Measurements from ENCODE around the gene DSC3.
"Not testable (repeated sequence)": the region's sequence is repeated elsewhere in the genome, so short reads cannot be mapped to it uniquely, and the experiment has no call there.

Gene DSC3

DNA sequence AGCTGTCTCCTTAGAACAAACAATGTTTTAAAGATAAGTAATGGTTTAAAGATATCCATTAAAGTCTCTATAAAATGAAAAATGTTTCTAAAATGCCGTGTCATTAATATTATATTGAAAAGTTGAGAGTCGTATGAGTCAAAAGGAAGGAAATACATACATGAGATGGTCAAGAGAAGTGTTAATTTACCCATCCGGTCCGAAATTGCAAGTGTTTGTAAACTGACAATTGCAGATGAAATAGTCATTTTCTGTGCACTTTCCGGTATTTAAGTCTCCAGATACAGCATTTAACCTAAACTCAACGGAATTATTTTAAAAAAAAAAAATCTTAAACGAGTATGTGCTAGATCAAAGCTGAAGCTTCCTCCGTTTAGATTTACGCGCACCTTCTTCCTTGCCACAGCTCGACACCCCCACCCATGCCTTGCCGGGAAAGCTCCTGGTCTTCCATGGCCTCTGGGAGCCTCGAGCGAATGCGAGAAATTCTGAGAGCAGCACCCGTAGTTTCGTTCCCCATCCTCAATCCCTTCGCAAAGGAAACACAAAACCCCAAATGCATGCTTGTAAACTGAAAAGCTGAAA is 1.8 kb downstream of the DSC3 start:
- DNase-seq = no peak

DNA sequence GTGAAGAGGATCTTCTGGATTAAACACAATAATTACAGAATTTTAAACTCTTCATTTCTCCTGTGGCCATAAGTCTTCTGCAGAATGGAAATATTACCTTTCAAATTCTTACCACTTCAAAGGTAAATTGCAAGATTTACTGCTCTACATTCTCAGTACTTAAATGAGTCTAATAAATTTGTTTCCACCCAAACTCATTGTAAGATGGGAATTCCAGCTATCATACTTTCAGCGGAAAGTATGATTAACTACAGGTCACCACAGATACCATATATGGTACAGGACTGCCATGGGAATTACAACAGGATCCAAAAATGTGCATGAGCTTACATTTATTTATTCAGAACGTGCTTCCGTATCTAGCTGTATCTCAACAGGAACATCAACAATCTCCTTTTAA is 3.1 kb downstream of the DSC3 start:
- no peak for DNase-seq

DNA sequence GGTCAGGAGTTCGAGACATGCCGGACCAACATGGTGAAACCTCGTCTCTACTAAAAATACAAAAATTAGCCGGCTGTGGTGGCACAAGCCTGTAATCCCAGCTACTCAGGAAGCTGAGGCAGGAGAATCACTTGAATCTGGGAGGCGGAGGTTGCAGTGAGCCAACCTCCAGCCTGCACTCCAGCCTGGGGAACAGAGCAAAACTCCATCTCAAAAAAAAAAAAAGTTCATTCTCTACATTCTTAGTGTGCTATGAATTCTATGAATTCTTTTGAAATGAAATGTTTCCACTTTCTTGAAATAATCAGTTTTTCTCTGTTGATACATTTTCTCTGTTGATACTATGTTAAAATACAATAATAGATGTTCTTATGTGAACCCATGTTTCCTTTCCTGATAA is 4.9 kb downstream of the DSC3 start:
- not testable (repeated sequence) for DNase-seq

DNA sequence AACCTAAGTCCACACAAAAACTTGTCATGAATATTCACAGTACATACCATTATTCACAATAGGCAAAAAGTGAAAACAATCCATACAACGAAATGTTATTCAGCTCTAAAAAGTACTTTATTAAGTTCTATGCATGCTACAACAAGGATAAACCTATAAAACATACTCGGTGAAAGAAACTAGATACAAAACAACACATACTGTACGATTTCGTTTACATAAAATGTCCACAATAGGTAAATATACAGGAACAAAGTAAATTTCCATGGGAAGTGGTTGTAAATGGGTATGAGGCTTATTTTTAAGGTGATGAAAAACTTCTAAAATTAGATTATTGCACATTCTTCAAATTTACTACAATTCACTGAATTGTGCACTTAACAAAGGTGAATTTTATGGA is 8.0 kb downstream of the DSC3 start:
- no peak for DNase-seq

DNA sequence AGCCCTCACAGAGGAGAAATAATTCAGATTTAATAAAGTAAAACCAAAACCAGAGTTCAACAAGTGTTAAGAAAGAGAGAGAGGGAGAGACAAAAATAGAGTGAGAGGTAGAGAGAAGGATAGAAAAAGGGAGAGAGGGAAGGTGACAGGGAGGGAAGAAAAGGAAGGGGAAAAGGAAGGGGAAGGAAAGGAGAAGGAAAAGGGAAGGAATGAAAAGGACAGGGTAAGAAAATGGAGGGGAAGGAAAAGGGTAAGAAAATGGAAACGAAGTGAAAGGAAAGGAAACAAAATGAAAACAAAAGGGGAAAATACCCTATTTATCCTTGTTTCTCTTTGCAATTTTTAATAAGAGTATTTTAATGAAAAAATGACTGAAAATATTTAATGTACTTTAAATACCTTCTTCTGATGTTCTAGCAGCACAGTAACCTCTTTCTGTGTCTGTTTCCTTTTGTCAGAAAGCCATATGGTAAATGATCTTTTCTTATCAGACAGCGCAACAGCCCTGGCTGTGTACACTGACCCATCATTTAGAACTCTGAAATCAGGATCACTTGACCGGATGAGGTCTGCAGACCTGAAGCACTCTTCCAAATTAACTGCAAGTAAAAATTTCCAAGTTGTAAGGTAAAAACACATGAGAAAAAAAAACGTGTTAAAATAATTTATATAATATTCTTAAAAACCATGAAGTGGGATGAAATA is 11.8 kb downstream of the DSC3 start:
- no peak for DNase-seq

DNA sequence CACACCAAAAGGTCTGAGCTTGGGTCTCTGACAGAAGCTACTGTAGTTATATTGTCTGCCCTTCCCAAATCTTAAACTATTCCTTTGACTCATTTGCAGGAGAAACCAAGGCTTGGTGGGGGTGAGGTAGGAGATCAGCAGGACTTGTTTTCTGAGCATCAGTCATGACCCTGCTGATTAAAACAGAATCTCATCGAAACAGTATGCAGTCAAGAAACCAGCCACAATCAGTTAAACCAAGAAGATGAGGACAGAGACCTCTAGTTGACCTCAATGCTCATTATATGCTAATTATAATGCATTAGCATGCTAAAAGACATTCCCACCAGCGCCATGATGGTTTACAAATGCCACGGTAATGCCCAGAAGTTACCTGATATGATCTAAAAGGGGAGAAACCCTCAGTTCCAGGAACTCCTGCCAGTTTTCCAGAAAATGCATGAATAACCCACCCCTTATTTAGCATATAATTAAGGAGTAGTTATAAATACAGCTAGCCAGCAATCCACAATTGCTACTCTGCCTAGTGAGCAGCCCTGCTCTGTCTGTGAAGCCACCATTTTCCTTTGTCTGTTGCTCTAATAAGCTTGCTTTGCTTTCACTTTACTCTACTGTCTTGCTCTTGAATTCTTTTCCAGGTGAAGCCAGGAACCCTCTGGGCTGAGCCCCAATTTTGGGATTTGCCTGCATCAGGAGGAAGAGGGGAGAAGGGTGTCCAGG is 26.7 kb downstream of the DSC3 start:
- DNase-seq = no peak

DNA sequence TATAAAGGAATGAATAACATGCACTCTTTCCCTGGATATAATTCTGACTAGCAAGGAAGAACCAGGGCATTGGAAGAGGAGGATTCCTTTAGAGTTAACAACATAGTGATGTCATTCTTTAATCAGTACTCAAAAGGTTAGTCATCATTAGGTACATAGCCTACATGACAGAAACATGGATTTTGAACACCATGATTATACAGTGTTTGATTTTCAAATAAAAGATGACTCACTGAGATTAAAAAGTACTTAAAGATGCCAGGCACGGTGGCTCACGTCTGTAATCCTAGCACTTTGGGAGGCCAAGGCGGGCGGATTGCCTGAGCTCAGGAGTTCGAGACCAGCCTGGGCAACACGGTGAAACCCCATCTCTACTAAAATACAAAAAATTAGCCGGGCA is 31.1 kb downstream of the DSC3 start:
- DNase-seq = not testable (repeated sequence)

DNA sequence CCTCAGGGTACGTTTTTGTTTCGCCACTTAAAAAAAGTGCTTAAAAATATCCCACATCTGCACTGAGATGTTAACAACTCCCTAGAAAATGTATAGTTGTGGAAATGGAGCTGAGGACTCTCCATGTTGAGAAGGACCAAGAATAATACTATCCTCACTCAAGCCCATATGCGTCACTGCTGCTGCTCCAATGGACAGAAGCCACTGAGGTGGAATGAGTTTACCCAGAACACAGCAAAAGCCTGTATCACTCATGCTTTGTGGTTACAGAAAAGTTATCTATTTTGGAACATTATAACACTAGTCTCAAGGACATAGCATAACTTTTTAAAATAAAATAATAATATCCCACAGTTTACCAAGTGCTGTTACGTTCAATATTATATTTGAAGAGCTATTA is 31.9 kb downstream of the DSC3 start:
- no peak for DNase-seq

DNA sequence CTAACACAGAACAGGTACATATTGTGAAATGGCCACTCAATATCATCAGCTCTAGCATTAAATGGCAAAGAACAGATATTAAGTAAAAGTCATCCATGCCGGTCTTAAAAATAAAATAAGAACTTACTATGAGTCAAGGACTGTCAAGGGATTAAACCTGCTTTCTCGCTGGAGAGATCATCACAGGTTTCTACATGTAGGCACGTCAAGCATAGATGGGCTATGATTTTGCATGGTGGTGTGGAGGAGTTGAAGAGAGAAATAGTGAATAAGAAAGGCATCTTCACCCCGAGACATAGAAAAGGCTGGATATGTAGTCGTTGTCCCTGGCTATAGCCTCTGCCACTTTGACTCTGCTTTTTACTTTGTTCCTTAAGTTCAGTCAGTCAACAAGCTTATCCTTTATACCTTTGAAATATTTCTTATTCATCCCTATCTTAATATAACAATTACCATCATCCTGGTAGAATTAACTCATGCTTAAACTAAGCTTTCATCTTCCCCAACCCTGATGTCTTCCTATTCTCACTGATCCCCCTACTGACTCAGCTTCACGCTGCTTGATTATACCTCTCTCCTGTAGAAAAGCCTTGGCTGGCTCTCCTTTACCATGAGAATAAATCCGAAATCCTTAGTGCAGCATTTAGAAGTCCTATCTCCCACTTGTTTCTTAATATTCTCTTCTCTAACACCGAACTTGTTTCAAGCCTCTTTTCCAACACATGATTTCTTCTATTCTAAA is 42.5 kb downstream of the DSC3 start:
- DNase-seq = no peak

DNA sequence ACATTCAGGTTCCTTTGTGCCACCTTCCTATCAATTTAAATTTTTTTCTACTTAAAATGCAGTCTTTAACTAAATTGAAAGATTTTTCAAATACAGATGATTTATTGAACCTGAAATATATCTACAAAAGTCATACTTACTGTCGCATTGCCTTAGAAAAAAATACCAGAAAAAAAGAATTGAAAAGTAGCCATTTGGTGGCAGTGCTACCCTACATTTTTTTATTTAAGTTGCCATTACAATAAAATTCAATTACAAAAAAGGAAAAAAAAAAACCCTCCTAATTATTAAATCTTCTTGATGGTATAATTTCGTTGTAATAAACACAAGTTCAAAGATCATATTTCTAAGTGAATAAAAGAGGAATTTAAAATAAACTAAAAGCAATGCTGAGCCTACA is 43.4 kb downstream of the DSC3 start:
- DNase-seq = no peak

DNA sequence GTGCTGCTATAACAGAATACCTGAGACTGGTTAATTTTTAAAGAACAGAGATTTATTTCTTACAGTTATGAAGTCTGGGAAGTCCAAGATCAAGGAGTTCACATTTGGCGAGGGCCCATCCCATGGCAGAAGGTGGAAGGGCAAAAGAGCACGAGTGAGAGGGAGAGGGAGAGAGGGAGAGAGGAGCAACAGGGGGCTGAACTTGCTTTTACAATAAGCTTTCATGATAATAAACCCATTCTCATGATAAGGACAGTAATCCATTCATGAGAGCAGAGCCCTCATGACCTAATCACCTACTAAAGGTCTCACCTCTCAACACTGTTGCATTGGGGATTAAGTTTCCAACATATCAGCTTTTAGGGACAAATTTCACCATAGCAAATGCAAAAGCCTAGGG is 45.3 kb downstream of the DSC3 start:
- DNase-seq = no peak

DNA sequence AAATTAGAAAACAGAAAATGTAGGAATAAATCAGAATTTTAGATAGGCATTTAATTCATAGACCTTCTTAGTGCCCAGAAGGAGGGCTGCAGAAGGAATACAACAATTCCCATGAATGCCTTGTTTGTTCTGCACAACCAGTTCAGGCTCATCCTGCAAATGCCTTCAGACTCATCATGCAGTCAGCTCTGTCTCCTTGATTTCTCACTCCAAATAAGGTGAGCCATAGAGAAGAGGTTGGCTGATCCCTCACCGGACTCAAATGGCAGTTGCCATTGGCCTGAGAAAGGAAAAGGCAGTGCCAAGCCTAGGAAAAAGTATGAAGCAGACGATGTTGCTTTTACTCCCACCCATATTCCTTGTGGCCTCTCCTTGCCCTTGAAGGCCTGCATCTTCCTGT is 50.3 kb downstream of the DSC3 start:
- no peak for DNase-seq

DNA sequence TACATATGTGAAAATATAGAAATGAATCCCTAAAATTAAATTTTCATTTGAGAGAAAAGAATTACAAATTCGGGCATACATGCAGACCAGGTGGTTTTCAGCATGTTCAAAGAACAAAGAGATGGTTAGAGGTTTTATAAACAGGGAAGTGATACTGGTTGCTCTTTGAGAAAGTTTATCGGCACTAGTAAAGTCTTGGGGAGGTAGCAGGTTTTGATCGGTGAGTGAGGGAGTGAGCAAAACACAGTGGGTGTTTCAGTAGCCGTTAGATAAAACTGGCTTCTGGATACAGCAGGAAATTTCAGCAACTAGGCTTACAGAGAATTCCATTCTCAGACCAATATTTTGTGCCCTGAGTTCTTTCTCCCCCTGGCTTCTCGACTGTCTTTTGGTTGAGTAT is 51.1 kb downstream of the DSC3 start:
- no peak for DNase-seq

DNA sequence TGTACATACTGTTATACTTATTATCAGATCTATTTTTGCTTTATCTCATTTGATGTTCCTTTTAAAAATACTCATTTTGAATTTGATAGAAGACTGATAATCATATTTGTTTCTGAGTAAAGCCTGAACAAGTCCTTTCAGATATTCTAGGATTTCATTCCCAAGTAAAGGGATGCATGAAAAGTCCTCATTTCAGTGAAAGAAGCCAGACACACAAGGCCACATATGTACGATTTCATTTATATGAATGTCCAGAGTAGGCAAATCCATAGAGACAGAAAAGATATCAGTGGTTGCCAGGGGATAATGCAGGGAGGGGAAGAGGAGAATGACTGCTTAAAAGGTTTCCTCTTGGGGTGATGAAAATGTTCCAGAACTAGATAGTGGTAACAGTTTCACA is 53.4 kb downstream of the DSC3 start:
- DNase-seq = no peak

DNA sequence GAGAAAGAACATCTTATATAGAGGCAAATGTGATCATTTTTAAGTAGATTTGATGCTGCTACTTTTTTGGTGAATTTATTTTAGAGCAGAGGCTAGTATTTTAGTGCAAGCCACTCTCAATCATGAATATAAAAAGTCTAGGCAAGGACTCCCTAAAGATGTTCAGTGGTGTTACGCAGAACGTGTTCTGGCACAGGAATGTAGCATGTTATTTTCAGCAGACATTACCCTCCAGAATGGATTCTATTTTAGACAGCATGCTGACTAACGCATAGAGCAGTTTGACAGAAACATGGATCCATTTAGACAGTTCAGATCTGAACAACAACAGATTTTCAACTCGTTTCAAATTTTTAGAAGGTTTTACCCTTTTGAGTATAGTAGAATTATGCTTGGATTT is 54.1 kb downstream of the DSC3 start:
- DNase-seq = no peak

DNA sequence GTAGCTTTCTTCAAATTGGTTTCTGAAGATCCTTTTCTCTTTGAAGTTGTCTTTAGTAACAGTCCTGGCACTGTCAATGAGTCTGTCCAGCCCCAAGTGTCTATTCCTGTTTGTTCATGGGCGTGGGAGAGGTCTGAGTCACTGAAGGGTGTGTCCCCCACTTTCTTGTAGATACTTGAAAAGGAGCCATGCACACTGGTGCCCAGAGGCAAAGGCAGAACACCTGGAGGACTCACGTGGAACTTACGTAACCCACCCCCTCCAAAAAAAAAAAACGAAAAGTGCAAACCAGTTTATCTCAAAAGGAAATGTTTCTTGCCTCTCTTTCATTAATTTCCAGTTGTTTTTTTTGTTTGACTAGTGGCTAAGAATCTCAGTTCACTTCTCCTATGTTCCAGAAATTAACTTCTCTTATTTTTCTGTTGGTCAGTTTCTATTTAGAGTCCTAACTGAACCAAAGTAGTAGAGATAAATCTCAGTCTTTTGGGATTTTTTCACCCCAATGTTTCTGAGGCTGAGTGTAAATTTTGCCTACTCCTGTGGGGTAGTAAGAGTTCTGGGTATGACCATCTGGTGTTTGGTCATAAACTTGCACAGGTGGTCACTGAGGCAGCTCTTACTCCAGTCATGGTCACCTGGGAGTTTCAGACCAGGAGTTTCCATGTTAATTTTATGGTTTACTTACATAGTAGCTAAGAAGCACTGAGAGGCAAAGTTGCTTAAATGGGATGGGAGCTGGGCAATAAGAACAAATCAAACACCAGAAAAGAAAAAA is 54.9 kb downstream of the DSC3 start:
- DNase-seq = no peak

DNA sequence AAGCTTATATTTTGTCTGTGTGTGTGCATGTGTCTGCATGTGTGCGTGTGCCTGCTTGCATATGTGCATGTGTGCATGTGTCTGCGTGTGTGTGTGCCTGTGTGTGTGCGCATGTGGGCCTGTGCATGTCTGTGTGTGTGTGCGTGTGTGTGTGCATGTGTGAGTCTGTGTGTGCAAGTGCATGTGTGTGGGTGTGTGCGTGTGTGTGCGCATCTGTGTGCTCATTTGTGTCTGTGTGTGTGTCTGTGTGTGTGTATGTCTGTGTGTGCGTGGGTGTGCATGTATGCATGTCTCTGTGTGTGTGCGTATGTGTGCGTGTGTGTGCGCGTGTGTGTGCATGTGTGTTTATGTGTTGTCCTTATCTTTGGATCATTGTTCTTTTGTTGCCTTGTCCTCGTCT is 56.8 kb downstream of the DSC3 start:
- DNase-seq = no peak

DNA sequence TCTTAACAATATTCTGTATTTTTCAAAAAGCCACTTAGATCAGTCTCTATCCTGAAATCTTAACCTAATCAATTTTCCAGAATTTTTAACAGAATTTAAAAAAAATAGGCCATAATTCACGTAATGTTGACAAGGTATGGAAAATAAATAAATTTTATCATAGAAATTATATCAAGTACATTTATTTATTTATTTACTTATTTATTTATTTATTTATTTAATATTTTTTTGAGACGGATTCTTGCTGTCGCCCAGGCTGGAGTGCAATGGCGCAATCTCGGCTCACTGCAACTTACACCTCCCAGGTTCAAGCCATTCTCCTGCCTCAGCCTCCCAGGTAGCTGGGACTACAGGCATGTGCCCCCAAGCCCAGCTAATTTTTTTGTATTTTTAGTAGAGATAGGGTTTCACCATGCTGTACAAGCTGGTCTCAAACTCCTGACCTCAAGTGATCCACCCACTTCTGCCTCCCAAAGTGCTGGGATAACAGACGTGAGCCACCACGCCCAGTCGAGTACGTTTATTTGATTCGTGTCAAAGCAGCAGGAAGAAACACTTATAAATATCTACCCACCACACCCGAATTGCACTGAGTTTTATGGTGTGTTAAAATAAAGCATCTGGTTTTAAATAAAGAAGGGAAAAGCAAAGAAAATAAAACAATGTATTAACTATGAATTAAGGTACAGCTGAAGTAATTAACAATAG is 60.1 kb downstream of the DSC3 start:
- DNase-seq = no peak

DNA sequence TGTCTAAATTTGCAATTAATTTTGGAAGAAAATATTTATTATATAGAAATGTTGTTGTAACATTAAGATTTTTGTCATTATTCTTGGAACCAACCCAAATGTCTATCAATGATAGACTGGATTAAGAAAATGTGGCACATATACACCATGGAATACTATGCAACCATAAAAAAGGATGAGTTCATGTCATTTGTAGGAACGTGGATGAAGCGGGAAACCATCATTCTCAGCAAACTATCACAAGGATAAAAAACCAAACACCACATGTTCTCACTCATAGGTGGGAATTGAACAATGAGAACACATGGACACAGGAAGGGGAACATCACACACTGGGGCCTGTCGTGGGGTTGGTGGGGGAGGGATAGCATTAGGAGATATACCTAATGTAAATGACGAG is 64.5 kb downstream of the DSC3 start:
- not testable (repeated sequence) for DNase-seq

DNA sequence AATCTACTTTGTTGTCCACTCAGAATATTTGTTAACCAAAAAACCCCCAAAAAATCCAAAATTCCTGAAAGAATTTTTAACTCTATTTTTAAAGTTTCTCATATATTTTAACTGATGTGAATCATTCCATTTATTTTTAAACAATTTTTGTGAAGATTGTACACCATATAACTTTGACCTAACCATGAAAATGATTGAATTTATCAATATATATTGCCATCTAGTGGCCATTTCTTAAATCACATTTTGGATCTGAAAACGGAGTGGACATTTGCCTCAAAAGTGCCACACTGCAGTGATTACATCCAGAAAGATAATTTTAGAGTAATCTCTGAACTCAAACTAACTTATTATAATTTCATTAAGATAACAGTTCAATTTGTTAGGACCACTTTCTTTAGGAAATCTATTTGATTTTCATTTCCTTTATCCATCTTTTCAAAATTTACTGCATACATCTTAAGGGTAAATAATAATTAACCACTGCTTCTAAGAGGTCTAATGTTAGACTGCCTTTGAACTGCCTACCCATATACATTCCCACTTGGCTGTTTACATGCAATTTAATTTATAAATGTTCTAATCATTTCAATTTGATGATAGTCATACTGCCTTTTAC is 71.1 kb downstream of the DSC3 start:
- no peak for DNase-seq

DNA sequence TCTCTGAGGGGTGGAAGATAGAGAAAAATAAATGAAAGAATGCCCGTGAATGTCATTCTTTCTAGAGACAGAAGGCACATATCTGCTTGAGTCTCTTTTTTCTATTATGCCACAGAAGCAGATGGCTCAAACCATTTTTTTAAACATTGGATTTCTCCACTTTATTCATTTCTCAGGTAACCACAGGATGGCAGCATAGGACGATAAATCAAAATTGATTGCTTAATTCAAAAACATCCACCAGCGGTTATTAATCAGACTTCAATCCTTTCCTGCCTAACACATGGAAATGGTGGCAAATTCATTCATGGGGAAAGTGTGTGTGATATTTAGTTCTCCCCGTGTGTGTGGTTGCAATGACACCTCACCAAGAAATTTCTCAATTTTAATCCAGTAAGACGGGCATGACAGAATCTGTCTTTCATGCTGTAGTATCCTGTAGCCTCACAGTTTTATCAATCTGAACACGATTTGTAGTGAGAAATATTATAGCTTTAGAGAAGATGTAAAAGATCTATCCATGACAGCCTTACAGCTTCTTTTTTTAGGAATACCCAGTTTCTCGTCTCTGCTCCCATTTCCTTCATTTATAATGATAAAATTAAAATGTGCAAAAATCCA is 72.2 kb downstream of the DSC3 start:
- no peak for DNase-seq

Data from stimulated activated CD4-positive, alpha-beta T cell treated with anti-CD3 and anti-CD28 coated beads, Interleukin-12 subunit alpha, Interleukin-12 subunit beta, amount 100 ng/mL, for 4 hours (primary cell).